Thyroid gland (tissue), 4 donors: ENCODE data around the gene PREPL.

Source experiments
- POLR2A ChIP-seq, 2 donors: fragments of 450-650 bp; IDR thresholded peaks; one replicate each; pipeline ENCODE4 v1.6.1; 2017; ENCODE audit warnings: antibody characterized with exemption in 2 of 2, mild to moderate bottlenecking in 2 of 2, moderate library complexity in 1 of 2
- TF ChIP-seq, protein P1 (sequence below), 6 experiments: fragments of 200-600 bp in 3 of 6; fragments of 450-650 bp in 3 of 6; sonication (generic) in 3 of 6; IDR thresholded peaks; one replicate each; pipeline ENCODE4 v1.5.1; 2016 to 2019; ENCODE audit warnings: antibody characterized with exemption in 6 of 6, mild to moderate bottlenecking in 2 of 6, inconsistent platforms in 1 of 6, moderate library complexity in 1 of 6

DNA sequence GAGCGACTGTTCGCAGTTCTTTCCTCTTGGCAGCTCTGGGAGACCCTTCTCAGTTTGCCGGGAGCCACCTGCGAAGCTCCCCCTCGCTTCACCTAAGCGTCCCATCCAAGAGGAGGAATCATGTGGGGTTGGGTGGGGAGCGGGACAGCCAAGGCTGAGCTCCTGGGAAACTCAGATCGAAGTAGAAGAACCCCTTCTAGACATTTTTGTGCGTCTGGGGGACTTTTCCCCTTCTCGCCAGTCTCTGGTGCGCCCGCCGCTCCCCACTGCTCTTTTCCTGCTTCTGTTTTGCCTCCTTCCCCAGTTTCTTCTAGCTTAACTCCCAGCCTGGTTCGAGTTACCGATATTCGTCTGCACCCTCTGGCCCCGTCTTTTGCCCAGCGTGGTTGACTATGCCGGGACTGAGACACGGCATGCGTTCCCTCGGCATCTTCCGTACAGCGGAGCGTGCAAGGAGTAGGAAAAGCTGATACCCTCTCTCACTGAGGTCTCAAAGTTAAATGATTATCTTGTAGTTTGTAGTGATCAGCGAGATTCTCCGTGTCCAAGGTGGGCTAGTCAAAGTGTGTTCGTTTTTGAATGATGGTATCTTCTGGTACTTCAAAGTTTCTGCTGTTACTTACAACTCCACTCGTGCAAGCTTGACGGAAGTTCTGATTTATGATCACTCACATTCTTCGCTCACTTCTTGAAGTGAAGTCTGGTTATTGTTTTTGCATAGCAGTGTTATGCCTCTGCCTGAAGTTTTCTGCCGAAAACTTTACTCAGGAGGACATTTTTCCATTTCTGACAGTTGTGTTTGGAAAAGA is 1.1 kb upstream of the PREPL start:
- TF ChIP-seq, protein P1, sequence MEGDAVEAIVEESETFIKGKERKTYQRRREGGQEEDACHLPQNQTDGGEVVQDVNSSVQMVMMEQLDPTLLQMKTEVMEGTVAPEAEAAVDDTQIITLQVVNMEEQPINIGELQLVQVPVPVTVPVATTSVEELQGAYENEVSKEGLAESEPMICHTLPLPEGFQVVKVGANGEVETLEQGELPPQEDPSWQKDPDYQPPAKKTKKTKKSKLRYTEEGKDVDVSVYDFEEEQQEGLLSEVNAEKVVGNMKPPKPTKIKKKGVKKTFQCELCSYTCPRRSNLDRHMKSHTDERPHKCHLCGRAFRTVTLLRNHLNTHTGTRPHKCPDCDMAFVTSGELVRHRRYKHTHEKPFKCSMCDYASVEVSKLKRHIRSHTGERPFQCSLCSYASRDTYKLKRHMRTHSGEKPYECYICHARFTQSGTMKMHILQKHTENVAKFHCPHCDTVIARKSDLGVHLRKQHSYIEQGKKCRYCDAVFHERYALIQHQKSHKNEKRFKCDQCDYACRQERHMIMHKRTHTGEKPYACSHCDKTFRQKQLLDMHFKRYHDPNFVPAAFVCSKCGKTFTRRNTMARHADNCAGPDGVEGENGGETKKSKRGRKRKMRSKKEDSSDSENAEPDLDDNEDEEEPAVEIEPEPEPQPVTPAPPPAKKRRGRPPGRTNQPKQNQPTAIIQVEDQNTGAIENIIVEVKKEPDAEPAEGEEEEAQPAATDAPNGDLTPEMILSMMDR (IDR thresholded peaks at IDR 0.05): peak in 1 of 6 experiments; percentile 2
- TF ChIP-seq POLR2A (IDR thresholded peaks at IDR 0.05): no peak
